ENCODE results near the gene HAT1.

HAT1 gene

DNA sequence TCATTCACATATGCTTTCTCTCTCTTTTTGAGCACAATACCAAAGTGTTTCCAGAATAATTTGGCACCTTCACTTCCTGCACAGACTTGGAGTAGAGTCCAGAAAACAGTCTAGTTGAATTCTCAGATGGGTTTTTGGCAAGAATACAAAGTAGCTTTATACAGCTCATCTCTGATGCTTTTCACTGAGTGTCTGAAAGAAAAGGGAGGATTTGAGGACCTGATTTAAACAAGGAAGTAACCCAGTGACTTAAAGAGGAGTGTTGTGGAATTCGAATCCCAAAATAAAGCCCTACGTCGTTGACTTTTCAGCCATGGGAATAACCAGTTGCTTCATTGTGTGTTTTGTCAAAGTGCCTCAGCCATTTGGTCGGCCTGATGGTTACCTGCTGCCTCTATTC lies 109.3 kb downstream of the HAT1 start:
- TF ChIP-seq, protein P1, sequence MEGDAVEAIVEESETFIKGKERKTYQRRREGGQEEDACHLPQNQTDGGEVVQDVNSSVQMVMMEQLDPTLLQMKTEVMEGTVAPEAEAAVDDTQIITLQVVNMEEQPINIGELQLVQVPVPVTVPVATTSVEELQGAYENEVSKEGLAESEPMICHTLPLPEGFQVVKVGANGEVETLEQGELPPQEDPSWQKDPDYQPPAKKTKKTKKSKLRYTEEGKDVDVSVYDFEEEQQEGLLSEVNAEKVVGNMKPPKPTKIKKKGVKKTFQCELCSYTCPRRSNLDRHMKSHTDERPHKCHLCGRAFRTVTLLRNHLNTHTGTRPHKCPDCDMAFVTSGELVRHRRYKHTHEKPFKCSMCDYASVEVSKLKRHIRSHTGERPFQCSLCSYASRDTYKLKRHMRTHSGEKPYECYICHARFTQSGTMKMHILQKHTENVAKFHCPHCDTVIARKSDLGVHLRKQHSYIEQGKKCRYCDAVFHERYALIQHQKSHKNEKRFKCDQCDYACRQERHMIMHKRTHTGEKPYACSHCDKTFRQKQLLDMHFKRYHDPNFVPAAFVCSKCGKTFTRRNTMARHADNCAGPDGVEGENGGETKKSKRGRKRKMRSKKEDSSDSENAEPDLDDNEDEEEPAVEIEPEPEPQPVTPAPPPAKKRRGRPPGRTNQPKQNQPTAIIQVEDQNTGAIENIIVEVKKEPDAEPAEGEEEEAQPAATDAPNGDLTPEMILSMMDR (IDR thresholded peaks at IDR 0.05; ENCODE audit: low read depth, low read length): no peak
- no peak overlapping the region for H3K4me3 ChIP-seq (ENCODE audit: low read depth, low read length)

All from WI38 (cell line).